K562 (cell line): ENCODE results near the gene PACC1. TPM values are rescaled to one million over a fixed set of nuclear protein-coding genes. Genes with fewer than 3 reads are reported as not detected.

Experiments used
- ATAC-seq: fragments of 200-7000 bp; cut with Tn5 transposase; 3 replicates; pipeline ENCODE4 v1.9.1; 2020; ENCODE audit warnings: moderate library complexity
- BruUV-seq: library from RNA; stranded (reverse); fragments of 400-500 nt; replicated peaks from 2 replicates; lab custom pipeline; 2021; lab: Mats Ljungman, UMichigan
- CTCF ChIA-PET: fragments of 300-600 bp; formaldehyde crosslinking; extraction: SDS; loops from one replicate; lab custom pipeline; 2021; ENCODE audit warnings: low intra/inter-chr PET ratio; lab: Yijun Ruan, JAX
- POLR2A ChIA-PET: fragments of 300-600, 350-650 bp; sonication (Branson Sonifier 250); formaldehyde crosslinking; extraction: SDS; loops from one replicate; lab custom pipeline; 2021; ENCODE audit warnings: antibody characterized with exemption, inconsistent platforms; lab: Yijun Ruan, JAX
- DNase-seq, 4 experiments: peaks; one replicate each; pipeline versions ENCODE4 v3.0.0 to v3.0.0-alpha.2; 2011 to 2018; ENCODE audit warnings: low spot score in 3 of 4, mixed read lengths in 3 of 4; ENCODE audit errors: extremely low read depth in 1 of 4
- FAIRE-seq: peaks from 2 replicates; lab custom pipeline; 2011; peaks lifted over from hg19 to GRCh38; lab: Jason Lieb, UNC
- H2AFZ ChIP-seq: 2 replicates; pipeline ENCODE4 v1.6.0; 2011; ENCODE audit warnings: low read depth, low read length, control low read depth, inconsistent platforms
- H3K27ac ChIP-seq: fragments of 200-600 bp; 3 replicates; pipeline ENCODE4 v1.8.0; 2011; ENCODE audit warnings: low read depth, mild to moderate bottlenecking, control low read depth, inconsistent platforms, low read length, moderate library complexity, mixed read lengths; ENCODE audit errors: extremely low read depth
- H3K27me3 ChIP-seq, 2 experiments: fragments of 300-600 bp in 1 of 2; 2 replicates in 1 of 2; 3 replicates in 1 of 2; pipeline versions ENCODE4 v1.6.0 to v1.8.0; 2011; ENCODE audit warnings: inconsistent platforms in 2 of 2, low read length in 2 of 2, mild to moderate bottlenecking in 1 of 2, mixed read lengths in 1 of 2, moderate library complexity in 1 of 2; ENCODE audit not compliant: control insufficient read depth in 2 of 2, insufficient read depth in 2 of 2
- H3K36me3 ChIP-seq: fragments of 300-600 bp; 3 replicates; pipeline ENCODE4 v1.8.0; 2011; ENCODE audit warnings: mild to moderate bottlenecking, low read length, inconsistent platforms; ENCODE audit not compliant: control insufficient read depth, insufficient read depth
- H3K4me1 ChIP-seq, 2 experiments: fragments of 200-600 bp in 1 of 2; replicated peaks in 1 of 2; 2 replicates in 1 of 2; 3 replicates in 1 of 2; pipeline versions ENCODE4 v1.5.1 to v1.8.0; 2011; ENCODE audit warnings: inconsistent platforms in 2 of 2, low read length in 2 of 2, mild to moderate bottlenecking in 1 of 2, mixed read lengths in 1 of 2, moderate library complexity in 1 of 2; ENCODE audit not compliant: control insufficient read depth in 2 of 2, insufficient read depth in 2 of 2
- H3K4me2 ChIP-seq: 2 replicates; pipeline ENCODE4 v1.6.1; 2011; ENCODE audit warnings: low read length, control low read depth, inconsistent platforms, mixed read lengths; ENCODE audit not compliant: insufficient read depth
- H3K4me3 ChIP-seq: fragments of 200-600 bp; sonication (generic), shearing (Covaris generic); 2 replicates; pipeline ENCODE4 v1.5.1; 2016; ENCODE audit warnings: control low read depth, inconsistent platforms
- H3K79me2 ChIP-seq: fragments of 200-600 bp; 3 replicates; pipeline ENCODE4 v1.8.0; 2011; ENCODE audit warnings: low read length, inconsistent platforms; ENCODE audit not compliant: control insufficient read depth, insufficient read depth
- H3K9ac ChIP-seq, 2 experiments: 2 replicates each; pipeline versions ENCODE4 v1.6.0 to v1.6.1; 2011; ENCODE audit warnings: low read depth in 2 of 2, low read length in 2 of 2, control low read depth in 1 of 2, inconsistent platforms in 1 of 2, mild to moderate bottlenecking in 1 of 2, mixed read lengths in 1 of 2; ENCODE audit not compliant: insufficient read depth in 1 of 2
- H3K9me1 ChIP-seq: one replicate; pipeline ENCODE4 v1.6.0; 2011; ENCODE audit warnings: inconsistent platforms, mild to moderate bottlenecking, low read length, moderate library complexity; ENCODE audit not compliant: control insufficient read depth, insufficient read depth
- H3K9me3 ChIP-seq: replicated peaks from 2 replicates; pipeline ENCODE4 v1.5.1; 2011; ENCODE audit warnings: low read depth, low read length, inconsistent platforms; ENCODE audit not compliant: control insufficient read depth, insufficient read depth
- H4K20me1 ChIP-seq: replicated peaks from 2 replicates; pipeline ENCODE4 v1.6.1; 2011; ENCODE audit warnings: low read length, inconsistent platforms, mixed read lengths; ENCODE audit not compliant: control insufficient read depth, insufficient read depth
- BDP1 ChIP-seq: IDR thresholded peaks from 3 replicates; pipeline ENCODE4 v1.6.1; 2011; ENCODE audit not compliant: insufficient read length, insufficient read depth
- FOXM1 ChIP-seq, 2 experiments: fragments of 450-650 bp in 1 of 2; sonication (generic) in 1 of 2; formaldehyde crosslinking in 1 of 2; IDR thresholded peaks; 2 replicates each; pipeline versions ENCODE4 v1.6.1 to v1.9.0; 2017 to 2022; ENCODE audit warnings: low read depth in 2 of 2, mild to moderate bottlenecking in 2 of 2, missing genetic modification reagents in 1 of 2, moderate library complexity in 1 of 2
- HEY1 ChIP-seq: fragments of 250-450 bp; sonication (Bioruptor Pico); IDR thresholded peaks from 2 replicates; pipeline ENCODE4 v1.5.0; 2020; ENCODE audit warnings: mild to moderate bottlenecking, moderate library complexity, borderline replicate concordance
- KAT8 ChIP-seq: fragments of 450-650 bp; IDR thresholded peaks from 2 replicates; pipeline ENCODE4 v1.6.1; 2016; ENCODE audit warnings: low read depth, mild to moderate bottlenecking
- L3MBTL2 ChIP-seq: fragments of 450-650 bp; IDR thresholded peaks from 2 replicates; pipeline ENCODE4 v1.6.1; 2016; ENCODE audit warnings: mild to moderate bottlenecking, moderate library complexity
- MAFF ChIP-seq: IDR thresholded peaks from 2 replicates; pipeline ENCODE4 v1.6.1; 2012; ENCODE audit warnings: low read length, improper control_type of control experiment
- MAFG ChIP-seq: fragments of 450-650 bp; conservative IDR thresholded peaks from 2 replicates; pipeline ENCODE4 v1.6.1; 2016; ENCODE audit warnings: missing genetic modification characterization, missing compliant biosample characterization
- MAFK ChIP-seq: IDR thresholded peaks from 2 replicates; pipeline ENCODE4 v1.6.1; 2011; ENCODE audit warnings: low read length, improper control_type of control experiment
- SIN3B ChIP-seq: fragments of 450-650 bp; IDR thresholded peaks from 2 replicates; pipeline ENCODE4 v1.6.1; 2017; ENCODE audit warnings: low read depth, mild to moderate bottlenecking, moderate library complexity
- SMARCB1 ChIP-seq: IDR thresholded peaks from 2 replicates; pipeline ENCODE4 v1.6.1; 2011; ENCODE audit warnings: improper control_type of control experiment, low read depth; ENCODE audit not compliant: insufficient read length
- ZBTB1 ChIP-seq: sonication (generic); formaldehyde crosslinking; IDR thresholded peaks from 2 replicates; pipeline ENCODE4 v1.8.1; 2023; ENCODE audit warnings: missing genetic modification reagents, low read depth, mild to moderate bottlenecking, borderline replicate concordance
- ZNF3 ChIP-seq: fragments of 250-450 bp; sonication (Bioruptor Pico); IDR thresholded peaks from 2 replicates; pipeline ENCODE4 v1.5.0; 2021; ENCODE audit warnings: mild to moderate bottlenecking, moderate library complexity
- ZNF316 ChIP-seq: fragments of 450-650 bp; IDR thresholded peaks from 2 replicates; pipeline ENCODE4 v1.6.1; 2016
- WGBS: fragments of 100-300 bp; shearing (Covaris generic); methylation state at CpG from one replicate; pipeline ENCODE4 v1.1.6; 2016; ENCODE audit warnings: low coverage, mixed read lengths; ENCODE audit not compliant: insufficient coverage; ENCODE audit errors: missing lambda C conversion rate; 5-methylcytosine and 5-hydroxymethylcytosine counted together
- in situ Hi-C: fragments of 300-500 bp; cut with MboI; formaldehyde crosslinking; loops from 4 replicates; pipeline ENCODE4 v1.15.0; 2018; ENCODE audit warnings: inconsistent platforms, mixed read lengths
- intact Hi-C: fragments of 100-400 bp; cut with micrococcal nuclease; formaldehyde crosslinking; loops from 2 replicates; pipeline ENCODE4 v1.14.2; 2022
- polyA plus RNA-seq, 8 experiments: library from polyadenylated mRNA; depleted of rRNA in 4 of 8; stranded (reverse) in 5 of 8; unstranded in 3 of 8; fragments of >200 nt; fragmentation: Nextera tagmentation in 2 of 8; fragmentation: Illumina TruSeq in 1 of 8; extraction: Ambion mirVana in 2 of 8; extraction: Trizol in 1 of 8; gene quantifications; 2 replicates each; pipeline versions ENCODE4 v1.2.1 to v1.2.3, GENCODE V29; 2011 to 2014; ENCODE audit warnings: inconsistent platforms in 1 of 8, missing spikeins in 1 of 8
- total RNA-seq, 7 experiments: library from RNA; depleted of rRNA in 6 of 7; stranded (reverse); fragments of >200 nt in 6 of 7; fragmentation: Illumina TruSeq in 2 of 7; extraction: Trizol in 2 of 7; gene quantifications; 2 replicates each; pipeline versions ENCODE4 v1.2.1 to v1.2.3, GENCODE V29; 2011 to 2021; ENCODE audit warnings: low replicate concordance in 1 of 7
- TF ChIP-seq, protein P1 (sequence below): fragments of 450-650 bp; IDR thresholded peaks from 2 replicates; pipeline ENCODE4 v1.6.1; 2016; ENCODE audit warnings: mild to moderate bottlenecking, moderate library complexity

PACC1 gene
- total and polyA plus RNA-seq, 9 of the 15 experiments (the other 6 are each of a cell fraction or from before 2014, with no cell fraction given) = 7.1 to 19.3 (median 14.9) TPM

- CTCF ChIA-PET = no interaction called here
- Histone ChIP-seq H3K27me3 (no peaks in the 10 kb centered on the region), H3K79me2 (peaks cover 48% of the 10 kb centered on the region), H4K20me1 (no peaks in the 10 kb centered on the region), H3K9me1 (no peaks in the 10 kb centered on the region), H3K36me3 (peaks cover 48% of the 10 kb centered on the region; the same call in 2 of the 3 replicates), H2AFZ (no peak overlapping the region), H3K27ac (no peak overlapping the region), H3K9ac (no peak overlapping the region), H3K4me3 (no peak overlapping the region), H3K4me2 (no peak overlapping the region), H3K4me1 (no peaks in the 10 kb centered on the region), H3K9me3 (no peaks in the 10 kb centered on the region)
- 96% methylated on average over 2 of the region's 2 CpGs for WGBS
- no peak for DNase-seq
- no TSS peak for BruUV-seq
- POLR2A ChIA-PET = interaction anchor here (1.0 kb wide), 1 partner anchor 29 kb away, joined by 3 read pairs; no protein-coding TSS in a partner anchor
- FAIRE-seq = no peak
- intact Hi-C loops (no loop called here), in situ Hi-C loops (no loop called here)
- no peak for ATAC-seq
- TF ChIP-seq HEY1 (CRISPR knock-in tag) (no peak), KAT8 (no peak), SIN3B (no peak), MAFF (peak; percentile 83), SMARCB1 (no peak), L3MBTL2 (no peak), MAFG (tag) (peak; percentile 80), BDP1 (no peak), ZNF3 (CRISPR knock-in tag) (no peak), MAFK (peak; percentile 75), FOXM1 (IDR thresholded peaks at IDR 0.05; ENCODE audit: low read depth) (no peak), FOXM1 (CRISPR knock-in tag; IDR thresholded peaks at IDR 0.05; ENCODE audit: low read depth) (no peak), ZBTB1 (CRISPR knock-in tag) (no peak), ZNF316 (peak; percentile 94)
- TF ChIP-seq, protein P1, sequence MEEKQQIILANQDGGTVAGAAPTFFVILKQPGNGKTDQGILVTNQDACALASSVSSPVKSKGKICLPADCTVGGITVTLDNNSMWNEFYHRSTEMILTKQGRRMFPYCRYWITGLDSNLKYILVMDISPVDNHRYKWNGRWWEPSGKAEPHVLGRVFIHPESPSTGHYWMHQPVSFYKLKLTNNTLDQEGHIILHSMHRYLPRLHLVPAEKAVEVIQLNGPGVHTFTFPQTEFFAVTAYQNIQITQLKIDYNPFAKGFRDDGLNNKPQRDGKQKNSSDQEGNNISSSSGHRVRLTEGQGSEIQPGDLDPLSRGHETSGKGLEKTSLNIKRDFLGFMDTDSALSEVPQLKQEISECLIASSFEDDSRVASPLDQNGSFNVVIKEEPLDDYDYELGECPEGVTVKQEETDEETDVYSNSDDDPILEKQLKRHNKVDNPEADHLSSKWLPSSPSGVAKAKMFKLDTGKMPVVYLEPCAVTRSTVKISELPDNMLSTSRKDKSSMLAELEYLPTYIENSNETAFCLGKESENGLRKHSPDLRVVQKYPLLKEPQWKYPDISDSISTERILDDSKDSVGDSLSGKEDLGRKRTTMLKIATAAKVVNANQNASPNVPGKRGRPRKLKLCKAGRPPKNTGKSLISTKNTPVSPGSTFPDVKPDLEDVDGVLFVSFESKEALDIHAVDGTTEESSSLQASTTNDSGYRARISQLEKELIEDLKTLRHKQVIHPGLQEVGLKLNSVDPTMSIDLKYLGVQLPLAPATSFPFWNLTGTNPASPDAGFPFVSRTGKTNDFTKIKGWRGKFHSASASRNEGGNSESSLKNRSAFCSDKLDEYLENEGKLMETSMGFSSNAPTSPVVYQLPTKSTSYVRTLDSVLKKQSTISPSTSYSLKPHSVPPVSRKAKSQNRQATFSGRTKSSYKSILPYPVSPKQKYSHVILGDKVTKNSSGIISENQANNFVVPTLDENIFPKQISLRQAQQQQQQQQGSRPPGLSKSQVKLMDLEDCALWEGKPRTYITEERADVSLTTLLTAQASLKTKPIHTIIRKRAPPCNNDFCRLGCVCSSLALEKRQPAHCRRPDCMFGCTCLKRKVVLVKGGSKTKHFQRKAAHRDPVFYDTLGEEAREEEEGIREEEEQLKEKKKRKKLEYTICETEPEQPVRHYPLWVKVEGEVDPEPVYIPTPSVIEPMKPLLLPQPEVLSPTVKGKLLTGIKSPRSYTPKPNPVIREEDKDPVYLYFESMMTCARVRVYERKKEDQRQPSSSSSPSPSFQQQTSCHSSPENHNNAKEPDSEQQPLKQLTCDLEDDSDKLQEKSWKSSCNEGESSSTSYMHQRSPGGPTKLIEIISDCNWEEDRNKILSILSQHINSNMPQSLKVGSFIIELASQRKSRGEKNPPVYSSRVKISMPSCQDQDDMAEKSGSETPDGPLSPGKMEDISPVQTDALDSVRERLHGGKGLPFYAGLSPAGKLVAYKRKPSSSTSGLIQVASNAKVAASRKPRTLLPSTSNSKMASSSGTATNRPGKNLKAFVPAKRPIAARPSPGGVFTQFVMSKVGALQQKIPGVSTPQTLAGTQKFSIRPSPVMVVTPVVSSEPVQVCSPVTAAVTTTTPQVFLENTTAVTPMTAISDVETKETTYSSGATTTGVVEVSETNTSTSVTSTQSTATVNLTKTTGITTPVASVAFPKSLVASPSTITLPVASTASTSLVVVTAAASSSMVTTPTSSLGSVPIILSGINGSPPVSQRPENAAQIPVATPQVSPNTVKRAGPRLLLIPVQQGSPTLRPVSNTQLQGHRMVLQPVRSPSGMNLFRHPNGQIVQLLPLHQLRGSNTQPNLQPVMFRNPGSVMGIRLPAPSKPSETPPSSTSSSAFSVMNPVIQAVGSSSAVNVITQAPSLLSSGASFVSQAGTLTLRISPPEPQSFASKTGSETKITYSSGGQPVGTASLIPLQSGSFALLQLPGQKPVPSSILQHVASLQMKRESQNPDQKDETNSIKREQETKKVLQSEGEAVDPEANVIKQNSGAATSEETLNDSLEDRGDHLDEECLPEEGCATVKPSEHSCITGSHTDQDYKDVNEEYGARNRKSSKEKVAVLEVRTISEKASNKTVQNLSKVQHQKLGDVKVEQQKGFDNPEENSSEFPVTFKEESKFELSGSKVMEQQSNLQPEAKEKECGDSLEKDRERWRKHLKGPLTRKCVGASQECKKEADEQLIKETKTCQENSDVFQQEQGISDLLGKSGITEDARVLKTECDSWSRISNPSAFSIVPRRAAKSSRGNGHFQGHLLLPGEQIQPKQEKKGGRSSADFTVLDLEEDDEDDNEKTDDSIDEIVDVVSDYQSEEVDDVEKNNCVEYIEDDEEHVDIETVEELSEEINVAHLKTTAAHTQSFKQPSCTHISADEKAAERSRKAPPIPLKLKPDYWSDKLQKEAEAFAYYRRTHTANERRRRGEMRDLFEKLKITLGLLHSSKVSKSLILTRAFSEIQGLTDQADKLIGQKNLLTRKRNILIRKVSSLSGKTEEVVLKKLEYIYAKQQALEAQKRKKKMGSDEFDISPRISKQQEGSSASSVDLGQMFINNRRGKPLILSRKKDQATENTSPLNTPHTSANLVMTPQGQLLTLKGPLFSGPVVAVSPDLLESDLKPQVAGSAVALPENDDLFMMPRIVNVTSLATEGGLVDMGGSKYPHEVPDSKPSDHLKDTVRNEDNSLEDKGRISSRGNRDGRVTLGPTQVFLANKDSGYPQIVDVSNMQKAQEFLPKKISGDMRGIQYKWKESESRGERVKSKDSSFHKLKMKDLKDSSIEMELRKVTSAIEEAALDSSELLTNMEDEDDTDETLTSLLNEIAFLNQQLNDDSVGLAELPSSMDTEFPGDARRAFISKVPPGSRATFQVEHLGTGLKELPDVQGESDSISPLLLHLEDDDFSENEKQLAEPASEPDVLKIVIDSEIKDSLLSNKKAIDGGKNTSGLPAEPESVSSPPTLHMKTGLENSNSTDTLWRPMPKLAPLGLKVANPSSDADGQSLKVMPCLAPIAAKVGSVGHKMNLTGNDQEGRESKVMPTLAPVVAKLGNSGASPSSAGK = no peak
Measured at GRCh38 chr1:212329105-212329504, 85.6 kb downstream of the PACC1 start.
